HCT116 (cell line): ENCODE data around the gene ECE2. TPM values are rescaled to one million over a fixed set of nuclear protein-coding genes. Genes with fewer than 3 reads are reported as not detected.
A peak's percentile ranks its signal among the peaks of the same experiment; 100 is the strongest.

Experiments
- ATAC-seq: fragments of 200-7000 bp; cut with Tn5 transposase; 2 replicates; pipeline ENCODE4 v1.9.1; 2020; ENCODE audit warnings: mild to moderate bottlenecking, moderate library complexity
- BruUV-seq: library from RNA; stranded (reverse); fragments of 400-500 nt; replicated peaks from 2 replicates; lab custom pipeline; 2021; lab: Mats Ljungman, UMichigan
- CTCF ChIA-PET: fragments of 300-600 bp; sonication (Branson Sonifier 250); formaldehyde crosslinking; loops from one replicate; lab custom pipeline; 2021; ENCODE audit warnings: antibody characterized with exemption; lab: Charles Lee
- POLR2A ChIA-PET: fragments of 300-600, 350-600 bp; sonication (Branson Sonifier 250); formaldehyde crosslinking; loops from one replicate; lab custom pipeline; 2021; ENCODE audit warnings: antibody characterized with exemption; lab: Charles Lee
- RAD21 ChIA-PET, 2 experiments: fragments of 300-600 bp; sonication (Branson Sonifier 250); formaldehyde crosslinking; loops; one replicate each; lab custom pipeline; 2023; ENCODE audit warnings: low total read pairs in 2 of 2; ENCODE audit not compliant: uncharacterized antibody in 2 of 2, unreplicated experiment in 2 of 2, low non-redundant PET in 1 of 2; lab: Charles Lee
- DNase-seq: peaks from one replicate; pipeline ENCODE4 v3.0.0-alpha.2; 2010; ENCODE audit warnings: low read depth, low spot score
- H2AFZ ChIP-seq: fragments of 200-600 bp; shearing (Covaris generic), sonication (generic); 2 replicates; pipeline ENCODE4 v1.6.1; 2017; ENCODE audit warnings: low read depth, mixed run types, mixed read lengths, antibody characterized with exemption, low read length; ENCODE audit not compliant: poor library complexity, severe bottlenecking
- H3K27ac ChIP-seq: 2 replicates; pipeline ENCODE4 v1.5.1; 2012; ENCODE audit warnings: low read depth, low read length
- H3K27me3 ChIP-seq: fragments of 200-600 bp; sonication (generic); 2 replicates; pipeline ENCODE4 v1.6.1; 2016; ENCODE audit warnings: mixed run types, low read length, mixed read lengths; ENCODE audit not compliant: insufficient read depth
- H3K36me3 ChIP-seq, 2 experiments: fragments of 200-500 bp in 1 of 2; fragments of 200-600 bp in 1 of 2; sonication (Bioruptor generic) in 1 of 2; sonication (generic) in 1 of 2; 2 replicates each; pipeline versions ENCODE4 v1.5.1 to v1.6.1; 2014 to 2016; ENCODE audit warnings: low read length in 2 of 2, inconsistent platforms in 1 of 2, mixed read lengths in 1 of 2, mixed run types in 1 of 2; ENCODE audit not compliant: insufficient read depth in 2 of 2, control insufficient read depth in 1 of 2
- H3K4me1 ChIP-seq, 2 experiments: fragments of 200-600 bp in 1 of 2; sonication (generic) in 1 of 2; 2 replicates each; pipeline versions ENCODE4 v1.5.1 to v1.6.1; 2012 to 2017; ENCODE audit warnings: low read length in 2 of 2, inconsistent platforms in 1 of 2, mild to moderate bottlenecking in 1 of 2, mixed read lengths in 1 of 2, mixed run types in 1 of 2, moderate library complexity in 1 of 2; ENCODE audit not compliant: insufficient read depth in 2 of 2, control insufficient read depth in 1 of 2
- H3K4me2 ChIP-seq: fragments of 200-600 bp; sonication (generic); 2 replicates; pipeline ENCODE4 v1.6.1; 2017; ENCODE audit warnings: mixed run types, low read length, mixed read lengths
- H3K4me3 ChIP-seq, 2 experiments: fragments of 200-600 bp in 1 of 2; sonication (generic) in 1 of 2; replicated peaks in 1 of 2; 2 replicates each; pipeline ENCODE4 v1.5.1; 2011 to 2016; ENCODE audit warnings: low read length in 2 of 2, control low read depth in 1 of 2, low read depth in 1 of 2, mild to moderate bottlenecking in 1 of 2, mixed read lengths in 1 of 2, mixed run types in 1 of 2
- H3K79me2 ChIP-seq: fragments of 200-600 bp; sonication (generic); 2 replicates; pipeline ENCODE4 v1.6.1; 2017; ENCODE audit warnings: mild to moderate bottlenecking, mixed run types, low read length, moderate library complexity, mixed read lengths; ENCODE audit not compliant: insufficient read depth
- H3K9ac ChIP-seq: fragments of 200-600 bp; sonication (generic); 2 replicates; pipeline ENCODE4 v1.6.1; 2016; ENCODE audit warnings: low read length, mixed read lengths
- H3K9me2 ChIP-seq: fragments of 200-600 bp; sonication (generic), shearing (Covaris generic); 2 replicates; pipeline ENCODE4 v1.6.1; 2017; ENCODE audit warnings: mixed run types, mild to moderate bottlenecking, moderate library complexity; ENCODE audit not compliant: insufficient read depth
- H3K9me3 ChIP-seq, 2 experiments: fragments of 200-500 bp in 1 of 2; fragments of 200-600 bp in 1 of 2; sonication (Bioruptor generic) in 1 of 2; sonication (generic) in 1 of 2; 2 replicates each; pipeline ENCODE4 v1.6.1; 2014 to 2017; ENCODE audit warnings: low read length in 2 of 2, mixed read lengths in 2 of 2, inconsistent platforms in 1 of 2, low read depth in 1 of 2, mild to moderate bottlenecking in 1 of 2, mixed run types in 1 of 2, moderate library complexity in 1 of 2; ENCODE audit not compliant: control insufficient read depth in 1 of 2, insufficient read depth in 1 of 2
- H4K20me1 ChIP-seq: fragments of 200-600 bp; sonication (generic), shearing (Covaris generic); 2 replicates; pipeline ENCODE4 v1.6.1; 2017; ENCODE audit warnings: mixed run types, mild to moderate bottlenecking, moderate library complexity; ENCODE audit not compliant: insufficient read depth
- CEBPB ChIP-seq: IDR thresholded peaks from 2 replicates; pipeline ENCODE4 v1.6.1; 2012; ENCODE audit warnings: low read depth
- EGR1 ChIP-seq: IDR thresholded peaks from 2 replicates; pipeline ENCODE4 v1.6.1; 2012; ENCODE audit warnings: low read depth
- EZH2phosphoT487 ChIP-seq: fragments of 200-600 bp; IDR thresholded peaks from 2 replicates; pipeline ENCODE4 v1.6.1; 2018; ENCODE audit warnings: antibody characterized with exemption, borderline replicate concordance
- JUND ChIP-seq: IDR thresholded peaks from 2 replicates; pipeline ENCODE4 v1.6.1; 2012
- POLR2A ChIP-seq: IDR thresholded peaks from 2 replicates; pipeline ENCODE4 v1.7.0; 2011; ENCODE audit warnings: borderline replicate concordance; ENCODE audit not compliant: insufficient read depth, insufficient read length; ENCODE audit errors: extremely low read depth
- POLR2AphosphoS5 ChIP-seq: IDR thresholded peaks from 2 replicates; pipeline ENCODE4 v1.6.1; 2011; ENCODE audit warnings: mild to moderate bottlenecking, low read depth, low read length, moderate library complexity
- RAD21 ChIP-seq: IDR thresholded peaks from 2 replicates; pipeline ENCODE4 v1.6.1; 2012; ENCODE audit warnings: low read depth, mild to moderate bottlenecking
- SP1 ChIP-seq: IDR thresholded peaks from 2 replicates; pipeline ENCODE4 v1.6.1; 2012; ENCODE audit warnings: low read depth
- SRF ChIP-seq: IDR thresholded peaks from 2 replicates; pipeline ENCODE4 v1.6.1; 2012; ENCODE audit warnings: low read depth
- YY1 ChIP-seq: IDR thresholded peaks from 2 replicates; pipeline ENCODE4 v1.6.1; 2011; ENCODE audit warnings: low read length, low read depth, moderate library complexity, mild to moderate bottlenecking; ENCODE audit not compliant: insufficient replicate concordance; ENCODE audit errors: extremely low read depth
- ZFX ChIP-seq: fragments of 450-650 bp; IDR thresholded peaks from 2 replicates; pipeline ENCODE4 v1.6.1; 2017
- ZNF274 ChIP-seq: fragments of 200-500 bp; sonication (Bioruptor generic); IDR thresholded peaks from 2 replicates; pipeline ENCODE4 v1.6.1; 2014; ENCODE audit warnings: mild to moderate bottlenecking, low read depth, low read length, inconsistent platforms
- intact Hi-C: fragments of 100-400 bp; cut with micrococcal nuclease; formaldehyde crosslinking; loops from 2 replicates; pipeline ENCODE4 v1.10.0; 2022
- total RNA-seq: library from RNA; stranded (reverse); gene quantifications from one replicate; pipeline ENCODE4 v1.2.1, GENCODE V29; 2021; ENCODE audit not compliant: unreplicated experiment
- TF ChIP-seq, protein P1 (sequence below): IDR thresholded peaks from 2 replicates; pipeline ENCODE4 v1.6.1; 2011; ENCODE audit warnings: mild to moderate bottlenecking, low read length, moderate library complexity; ENCODE audit not compliant: insufficient replicate concordance; ENCODE audit errors: extremely low read depth
- TF ChIP-seq, protein P2 (sequence below): IDR thresholded peaks from 2 replicates; pipeline ENCODE4 v1.6.1; 2012

ECE2 gene
- total RNA-seq, 1 experiment from 2014 or later: not detected

DNA sequence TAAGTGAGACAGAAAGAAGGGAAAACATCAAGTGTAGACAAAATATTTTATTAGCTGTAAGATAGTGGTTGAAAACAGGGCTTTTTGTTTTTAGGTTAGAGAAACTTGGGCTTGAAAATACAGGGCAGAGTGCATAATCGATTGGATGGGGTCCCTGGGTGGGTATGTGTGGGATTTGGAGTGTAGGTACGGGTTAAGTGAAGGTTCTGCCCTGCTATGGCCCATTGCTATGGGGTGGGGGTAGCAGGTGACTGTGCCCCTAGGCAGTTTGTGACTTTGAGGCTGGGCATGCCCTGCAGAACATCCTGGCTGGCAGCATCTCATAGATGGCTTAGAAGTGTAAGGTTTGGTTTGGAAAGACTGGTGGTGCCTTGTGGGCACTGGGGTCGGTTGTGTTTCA is 57.9 kb downstream of the ECE2 start:
- Histone ChIP-seq H3K4me3 (no peak overlapping the region), H4K20me1 (peaks cover 28% of the 10 kb centered on the region; the same call in 1 of the 2 replicates), H3K27me3 (no peaks in the 10 kb centered on the region), H3K4me2 (peak overlapping the region; percentile 90; the same call in 1 of the 2 replicates), H2AFZ (no peak overlapping the region), H3K9me3 (no peaks in the 10 kb centered on the region), H3K36me3 (peaks cover 44 to 59% of the 10 kb centered on the region in 2 experiments), H3K4me1 (peaks cover 2 to 68% of the 10 kb centered on the region in 2 experiments; a peak in 2 of 4 replicates), H3K9ac (0 out of 2 replicates have a peak overlapping the region, but pooled peaks have one; percentile 25), H3K9me2 (no peaks in the 10 kb centered on the region), H3K27ac (peak overlapping the region; percentile 9), H3K79me2 (peaks cover 69% of the 10 kb centered on the region)
- no peak for ATAC-seq
- TF ChIP-seq SRF: no peak
- TF ChIP-seq JUND: no peak
- TF ChIP-seq, protein P1, sequence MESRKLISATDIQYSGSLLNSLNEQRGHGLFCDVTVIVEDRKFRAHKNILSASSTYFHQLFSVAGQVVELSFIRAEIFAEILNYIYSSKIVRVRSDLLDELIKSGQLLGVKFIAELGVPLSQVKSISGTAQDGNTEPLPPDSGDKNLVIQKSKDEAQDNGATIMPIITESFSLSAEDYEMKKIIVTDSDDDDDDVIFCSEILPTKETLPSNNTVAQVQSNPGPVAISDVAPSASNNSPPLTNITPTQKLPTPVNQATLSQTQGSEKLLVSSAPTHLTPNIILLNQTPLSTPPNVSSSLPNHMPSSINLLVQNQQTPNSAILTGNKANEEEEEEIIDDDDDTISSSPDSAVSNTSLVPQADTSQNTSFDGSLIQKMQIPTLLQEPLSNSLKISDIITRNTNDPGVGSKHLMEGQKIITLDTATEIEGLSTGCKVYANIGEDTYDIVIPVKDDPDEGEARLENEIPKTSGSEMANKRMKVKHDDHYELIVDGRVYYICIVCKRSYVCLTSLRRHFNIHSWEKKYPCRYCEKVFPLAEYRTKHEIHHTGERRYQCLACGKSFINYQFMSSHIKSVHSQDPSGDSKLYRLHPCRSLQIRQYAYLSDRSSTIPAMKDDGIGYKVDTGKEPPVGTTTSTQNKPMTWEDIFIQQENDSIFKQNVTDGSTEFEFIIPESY: no peak
- no peak for TF ChIP-seq ZNF274
- no peak for TF ChIP-seq CEBPB
- no peak for TF ChIP-seq POLR2AphosphoS5
- no peak for TF ChIP-seq EZH2phosphoT487
- TF ChIP-seq POLR2A: no peak
- TF ChIP-seq YY1: no peak
- no peak for TF ChIP-seq RAD21
- no peak for TF ChIP-seq ZFX
- no peak for TF ChIP-seq EGR1
- TF ChIP-seq SP1: no peak
- TF ChIP-seq, protein P2, sequence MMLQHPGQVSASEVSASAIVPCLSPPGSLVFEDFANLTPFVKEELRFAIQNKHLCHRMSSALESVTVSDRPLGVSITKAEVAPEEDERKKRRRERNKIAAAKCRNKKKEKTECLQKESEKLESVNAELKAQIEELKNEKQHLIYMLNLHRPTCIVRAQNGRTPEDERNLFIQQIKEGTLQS: no peak
- BruUV-seq: no TSS peak
- no peak for DNase-seq
- intact Hi-C loops: no loop called here
- ChIA-PET CTCF (no interaction called here), RAD21 (no interaction called here), POLR2A (no interaction called here)
